ENCODE data around the gene TSKU.

The TSKU gene

DNA sequence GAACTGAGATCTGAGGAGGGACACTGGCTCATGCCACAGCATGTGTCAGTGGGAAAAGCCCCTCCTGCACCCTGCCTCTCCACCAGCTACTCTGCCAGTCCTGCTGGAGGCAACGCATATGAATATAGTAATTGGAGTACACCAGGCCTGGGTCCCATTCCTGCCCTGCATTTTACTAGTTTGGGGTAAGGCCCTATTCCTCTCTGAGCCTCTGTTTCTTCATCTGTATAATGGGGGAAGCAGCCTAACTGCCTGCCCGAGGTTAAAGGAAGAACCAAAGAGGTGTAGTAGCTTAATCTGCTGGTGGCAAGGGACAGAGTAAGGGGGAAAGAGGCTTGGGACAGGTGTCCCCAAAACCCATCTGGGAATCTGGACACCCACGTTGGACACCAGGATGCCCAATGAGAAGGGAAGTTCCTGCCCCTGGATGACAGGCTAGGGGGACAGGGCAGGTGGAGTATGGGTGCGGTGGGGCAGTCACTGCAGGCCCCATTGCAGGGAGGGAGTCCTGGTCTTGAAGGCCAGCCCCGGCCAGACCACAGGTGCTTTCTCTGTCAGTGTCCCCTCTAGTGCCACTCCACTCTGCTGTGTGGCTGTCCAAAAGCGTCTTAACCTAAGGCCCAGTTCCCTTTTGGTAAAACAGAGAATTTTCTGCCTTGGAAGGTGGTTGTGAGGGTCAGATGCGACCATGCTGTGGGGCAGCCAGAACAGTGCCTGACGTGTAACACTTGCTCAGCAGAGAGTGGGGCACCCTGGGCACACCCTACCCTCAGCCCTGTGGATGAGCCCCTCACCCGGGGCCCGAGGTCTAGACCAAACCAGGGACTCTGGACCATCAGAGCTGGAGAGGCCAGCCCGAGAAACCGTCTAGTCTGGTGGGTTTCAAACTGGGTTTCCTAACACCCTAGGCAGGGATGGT is 11.5 kb downstream of the TSKU start:
- Histone ChIP-seq H3K9me3 (ENCODE audit: control insufficient read depth, insufficient read depth, low read length) (no peaks in the 10 kb centered on the region), H3K9ac (ENCODE audit: low read depth, low read length) (no peak overlapping the region), H3K36me3 (ENCODE audit: control insufficient read depth, insufficient read depth, low read length) (peaks cover 13% of the 10 kb centered on the region), H3K4me1 (ENCODE audit: control insufficient read depth, insufficient read depth, low read length) (peaks cover 10% of the 10 kb centered on the region), H3K4me3 (ENCODE audit: low read depth, low read length) (no peak overlapping the region), H3K27me3 (ENCODE audit: control insufficient read depth, insufficient read depth, low read length) (no peaks in the 10 kb centered on the region)

DNA sequence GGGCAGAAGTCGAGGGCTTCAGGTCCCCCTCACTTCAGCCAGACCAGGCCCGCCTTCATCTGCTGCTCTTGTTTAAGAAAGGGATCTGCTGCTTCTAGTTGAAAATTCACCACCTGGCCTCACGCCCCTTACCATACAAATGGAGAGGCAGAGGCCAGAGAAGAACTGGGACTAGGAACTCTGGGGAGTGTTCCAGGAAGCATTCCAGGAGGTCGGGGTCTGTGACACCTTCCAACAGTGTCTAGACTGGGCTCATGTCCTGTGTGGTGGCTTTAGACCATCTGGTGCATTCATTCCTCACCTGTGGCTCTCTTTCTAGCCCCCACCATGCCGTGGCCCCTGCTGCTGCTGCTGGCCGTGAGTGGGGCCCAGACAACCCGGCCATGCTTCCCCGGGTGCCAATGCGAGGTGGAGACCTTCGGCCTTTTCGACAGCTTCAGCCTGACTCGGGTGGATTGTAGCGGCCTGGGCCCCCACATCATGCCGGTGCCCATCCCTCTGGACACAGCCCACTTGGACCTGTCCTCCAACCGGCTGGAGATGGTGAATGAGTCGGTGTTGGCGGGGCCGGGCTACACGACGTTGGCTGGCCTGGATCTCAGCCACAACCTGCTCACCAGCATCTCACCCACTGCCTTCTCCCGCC is 12.3 kb downstream of the TSKU start:
- no peak overlapping the region for H3K4me3 ChIP-seq (ENCODE audit: low read depth, low read length)
- no peaks in the 10 kb centered on the region for H3K9me3 ChIP-seq (ENCODE audit: control insufficient read depth, insufficient read depth, low read length)
- no peak overlapping the region for H3K9ac ChIP-seq (ENCODE audit: low read depth, low read length)
- no peaks in the 10 kb centered on the region for H3K27me3 ChIP-seq (ENCODE audit: control insufficient read depth, insufficient read depth, low read length)
- peaks cover 13% of the 10 kb centered on the region for H3K36me3 ChIP-seq (ENCODE audit: control insufficient read depth, insufficient read depth, low read length)
- peaks cover 10% of the 10 kb centered on the region for H3K4me1 ChIP-seq (ENCODE audit: control insufficient read depth, insufficient read depth, low read length)

DNA sequence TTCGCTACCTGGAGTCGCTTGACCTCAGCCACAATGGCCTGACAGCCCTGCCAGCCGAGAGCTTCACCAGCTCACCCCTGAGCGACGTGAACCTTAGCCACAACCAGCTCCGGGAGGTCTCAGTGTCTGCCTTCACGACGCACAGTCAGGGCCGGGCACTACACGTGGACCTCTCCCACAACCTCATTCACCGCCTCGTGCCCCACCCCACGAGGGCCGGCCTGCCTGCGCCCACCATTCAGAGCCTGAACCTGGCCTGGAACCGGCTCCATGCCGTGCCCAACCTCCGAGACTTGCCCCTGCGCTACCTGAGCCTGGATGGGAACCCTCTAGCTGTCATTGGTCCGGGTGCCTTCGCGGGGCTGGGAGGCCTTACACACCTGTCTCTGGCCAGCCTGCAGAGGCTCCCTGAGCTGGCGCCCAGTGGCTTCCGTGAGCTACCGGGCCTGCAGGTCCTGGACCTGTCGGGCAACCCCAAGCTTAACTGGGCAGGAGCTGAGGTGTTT is 12.8 kb downstream of the TSKU start:
- H3K36me3 ChIP-seq (ENCODE audit: control insufficient read depth, insufficient read depth, low read length), result peaks cover 13% of the 10 kb centered on the region
- peaks cover 10% of the 10 kb centered on the region for H3K4me1 ChIP-seq (ENCODE audit: control insufficient read depth, insufficient read depth, low read length)
- no peak overlapping the region for H3K9ac ChIP-seq (ENCODE audit: low read depth, low read length)
- H3K27me3 ChIP-seq (ENCODE audit: control insufficient read depth, insufficient read depth, low read length), result no peaks in the 10 kb centered on the region
- H3K4me3 ChIP-seq (ENCODE audit: low read depth, low read length), result no peak overlapping the region
- H3K9me3 ChIP-seq (ENCODE audit: control insufficient read depth, insufficient read depth, low read length), result no peaks in the 10 kb centered on the region

DNA sequence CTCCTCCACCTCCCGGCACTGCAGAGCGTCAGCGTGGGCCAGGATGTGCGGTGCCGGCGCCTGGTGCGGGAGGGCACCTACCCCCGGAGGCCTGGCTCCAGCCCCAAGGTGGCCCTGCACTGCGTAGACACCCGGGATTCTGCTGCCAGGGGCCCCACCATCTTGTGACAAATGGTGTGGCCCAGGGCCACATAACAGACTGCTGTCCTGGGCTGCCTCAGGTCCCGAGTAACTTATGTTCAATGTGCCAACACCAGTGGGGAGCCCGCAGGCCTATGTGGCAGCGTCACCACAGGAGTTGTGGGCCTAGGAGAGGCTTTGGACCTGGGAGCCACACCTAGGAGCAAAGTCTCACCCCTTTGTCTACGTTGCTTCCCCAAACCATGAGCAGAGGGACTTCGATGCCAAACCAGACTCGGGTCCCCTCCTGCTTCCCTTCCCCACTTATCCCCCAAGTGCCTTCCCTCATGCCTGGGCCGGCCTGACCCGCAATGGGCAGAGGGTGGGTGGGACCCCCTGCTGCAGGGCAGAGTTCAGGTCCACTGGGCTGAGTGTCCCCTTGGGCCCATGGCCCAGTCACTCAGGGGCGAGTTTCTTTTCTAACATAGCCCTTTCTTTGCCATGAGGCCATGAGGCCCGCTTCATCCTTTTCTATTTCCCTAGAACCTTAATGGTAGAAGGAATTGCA is 13.5 kb downstream of the TSKU start:
- Histone ChIP-seq H3K4me3 (ENCODE audit: low read depth, low read length) (no peak overlapping the region), H3K36me3 (ENCODE audit: control insufficient read depth, insufficient read depth, low read length) (peaks cover 13% of the 10 kb centered on the region), H3K9ac (ENCODE audit: low read depth, low read length) (no peak overlapping the region), H3K4me1 (ENCODE audit: control insufficient read depth, insufficient read depth, low read length) (peaks cover 12% of the 10 kb centered on the region), H3K27me3 (ENCODE audit: control insufficient read depth, insufficient read depth, low read length) (no peaks in the 10 kb centered on the region), H3K9me3 (ENCODE audit: control insufficient read depth, insufficient read depth, low read length) (no peaks in the 10 kb centered on the region)

DNA sequence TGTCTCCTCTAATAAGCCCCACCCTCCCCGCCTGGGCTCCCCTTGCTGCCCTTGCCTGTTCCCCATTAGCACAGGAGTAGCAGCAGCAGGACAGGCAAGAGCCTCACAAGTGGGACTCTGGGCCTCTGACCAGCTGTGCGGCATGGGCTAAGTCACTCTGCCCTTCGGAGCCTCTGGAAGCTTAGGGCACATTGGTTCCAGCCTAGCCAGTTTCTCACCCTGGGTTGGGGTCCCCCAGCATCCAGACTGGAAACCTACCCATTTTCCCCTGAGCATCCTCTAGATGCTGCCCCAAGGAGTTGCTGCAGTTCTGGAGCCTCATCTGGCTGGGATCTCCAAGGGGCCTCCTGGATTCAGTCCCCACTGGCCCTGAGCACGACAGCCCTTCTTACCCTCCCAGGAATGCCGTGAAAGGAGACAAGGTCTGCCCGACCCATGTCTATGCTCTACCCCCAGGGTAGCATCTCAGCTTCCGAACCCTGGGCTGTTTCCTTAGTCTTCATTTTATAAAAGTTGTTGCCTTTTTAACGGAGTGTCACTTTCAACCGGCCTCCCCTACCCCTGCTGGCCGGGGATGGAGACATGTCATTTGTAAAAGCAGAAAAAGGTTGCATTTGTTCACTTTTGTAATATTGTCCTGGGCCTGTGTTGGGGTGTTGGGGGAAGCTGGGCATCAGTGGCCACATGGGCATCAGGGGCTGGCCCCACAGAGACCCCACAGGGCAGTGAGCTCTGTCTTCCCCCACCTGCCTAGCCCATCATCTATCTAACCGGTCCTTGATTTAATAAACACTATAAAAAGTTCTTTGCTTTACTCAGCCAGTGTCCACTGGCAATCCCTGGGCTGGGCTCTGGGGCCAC is 14.4 kb downstream of the TSKU start:
- no peaks in the 10 kb centered on the region for H3K27me3 ChIP-seq (ENCODE audit: control insufficient read depth, insufficient read depth, low read length)
- peaks cover 13% of the 10 kb centered on the region for H3K36me3 ChIP-seq (ENCODE audit: control insufficient read depth, insufficient read depth, low read length)
- peaks cover 12% of the 10 kb centered on the region for H3K4me1 ChIP-seq (ENCODE audit: control insufficient read depth, insufficient read depth, low read length)
- no peak overlapping the region for H3K4me3 ChIP-seq (ENCODE audit: low read depth, low read length)
- H3K9me3 ChIP-seq (ENCODE audit: control insufficient read depth, insufficient read depth, low read length), result no peaks in the 10 kb centered on the region
- H3K9ac ChIP-seq (ENCODE audit: low read depth, low read length), result no peak overlapping the region

DNA sequence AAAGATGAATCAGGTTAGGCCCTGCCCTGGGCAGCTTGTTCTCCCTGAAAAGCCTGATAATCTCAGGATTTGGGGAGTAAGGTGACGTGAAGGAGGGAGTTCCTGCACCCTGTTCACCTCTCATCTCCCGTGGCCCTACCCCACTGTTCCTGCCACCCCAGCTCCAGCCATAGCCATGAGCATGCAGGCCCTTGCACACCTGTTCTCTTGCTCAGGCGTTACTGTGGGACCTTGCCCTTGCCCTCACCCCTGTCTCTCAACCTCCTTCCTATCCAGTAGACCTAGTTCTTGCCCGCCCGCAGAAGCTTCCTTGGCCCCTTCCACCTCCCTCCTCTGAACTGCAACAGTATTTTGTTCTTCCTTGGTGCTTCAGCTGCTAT is 15.0 kb downstream of the TSKU start:
- no peak overlapping the region for H3K9ac ChIP-seq (ENCODE audit: low read depth, low read length)
- H3K4me1 ChIP-seq (ENCODE audit: control insufficient read depth, insufficient read depth, low read length), result peaks cover 10% of the 10 kb centered on the region
- no peaks in the 10 kb centered on the region for H3K27me3 ChIP-seq (ENCODE audit: control insufficient read depth, insufficient read depth, low read length)
- no peaks in the 10 kb centered on the region for H3K9me3 ChIP-seq (ENCODE audit: control insufficient read depth, insufficient read depth, low read length)
- peaks cover 13% of the 10 kb centered on the region for H3K36me3 ChIP-seq (ENCODE audit: control insufficient read depth, insufficient read depth, low read length)
- no peak overlapping the region for H3K4me3 ChIP-seq (ENCODE audit: low read depth, low read length)

DNA sequence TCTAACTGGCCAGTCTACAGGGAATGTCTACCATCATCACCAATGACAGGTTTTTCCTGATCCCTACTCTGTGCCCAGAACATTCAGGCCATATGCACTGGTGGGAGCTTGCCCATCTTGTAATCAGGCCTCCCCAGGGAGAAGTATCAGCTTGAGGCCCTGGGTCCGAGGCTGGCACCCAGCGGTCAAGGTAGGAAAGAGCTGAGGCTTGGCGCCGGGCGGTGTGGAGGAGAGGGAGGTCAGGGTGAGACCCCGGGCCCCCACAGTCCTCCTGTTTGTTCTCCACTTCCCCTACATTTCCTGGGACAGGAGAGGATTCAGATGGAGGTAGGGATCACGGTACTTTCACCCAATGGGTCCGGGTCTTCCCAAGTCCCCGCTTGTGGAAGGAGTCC is 15.5 kb downstream of the TSKU start:
- H3K9me3 ChIP-seq (ENCODE audit: control insufficient read depth, insufficient read depth, low read length), result no peaks in the 10 kb centered on the region
- peak overlapping the region; percentile 48 for H3K4me3 ChIP-seq (ENCODE audit: low read depth, low read length)
- H3K9ac ChIP-seq (ENCODE audit: low read depth, low read length), result peak overlapping the region; percentile 70
- no peaks in the 10 kb centered on the region for H3K27me3 ChIP-seq (ENCODE audit: control insufficient read depth, insufficient read depth, low read length)
- H3K36me3 ChIP-seq (ENCODE audit: control insufficient read depth, insufficient read depth, low read length), result peaks cover 13% of the 10 kb centered on the region
- peaks cover 7% of the 10 kb centered on the region for H3K4me1 ChIP-seq (ENCODE audit: control insufficient read depth, insufficient read depth, low read length)

DNA sequence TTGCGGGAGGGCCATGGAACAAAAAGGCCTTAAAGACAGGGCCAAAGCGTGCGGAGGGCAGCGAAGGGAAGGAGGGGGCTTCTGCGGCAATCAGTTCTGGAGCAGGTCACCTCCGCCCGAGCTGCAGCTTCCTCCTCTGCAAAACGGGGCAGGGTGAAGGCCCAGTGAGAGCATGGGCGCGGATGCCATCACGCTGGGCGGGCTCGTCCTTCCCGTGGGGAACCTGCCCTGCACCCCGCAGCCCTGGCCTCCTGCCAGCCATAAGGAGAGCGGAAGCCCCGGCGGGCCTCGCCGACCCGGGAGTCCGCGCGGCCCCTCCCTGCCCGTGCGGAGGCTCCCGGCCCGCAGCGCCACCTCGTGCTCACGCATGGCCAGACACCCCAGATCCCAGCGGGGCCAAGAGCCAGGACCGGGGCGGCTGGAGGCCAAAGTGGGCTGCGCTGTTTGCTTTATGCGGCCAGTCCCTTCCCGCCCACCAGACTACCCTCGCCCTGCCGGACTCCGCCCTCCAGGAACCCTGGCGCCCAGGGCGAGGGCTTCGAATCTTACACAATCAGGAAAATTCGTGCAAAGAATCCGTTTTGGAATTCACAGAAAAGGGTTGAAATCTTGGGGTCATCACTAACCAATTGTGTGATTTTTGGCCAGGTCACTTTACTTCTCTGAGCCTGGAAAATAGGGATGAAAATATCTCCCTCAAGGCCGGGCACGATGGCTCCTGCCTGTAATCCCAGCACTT is 16.1 kb downstream of the TSKU start:
- H3K27me3 ChIP-seq (ENCODE audit: control insufficient read depth, insufficient read depth, low read length), result no peaks in the 10 kb centered on the region
- peaks cover 2% of the 10 kb centered on the region for H3K4me1 ChIP-seq (ENCODE audit: control insufficient read depth, insufficient read depth, low read length)
- peaks cover 13% of the 10 kb centered on the region for H3K36me3 ChIP-seq (ENCODE audit: control insufficient read depth, insufficient read depth, low read length)
- H3K9me3 ChIP-seq (ENCODE audit: control insufficient read depth, insufficient read depth, low read length), result no peaks in the 10 kb centered on the region
- H3K9ac ChIP-seq (ENCODE audit: low read depth, low read length), result peak overlapping the region; percentile 70
- H3K4me3 ChIP-seq (ENCODE audit: low read depth, low read length), result peak overlapping the region; percentile 48

DNA sequence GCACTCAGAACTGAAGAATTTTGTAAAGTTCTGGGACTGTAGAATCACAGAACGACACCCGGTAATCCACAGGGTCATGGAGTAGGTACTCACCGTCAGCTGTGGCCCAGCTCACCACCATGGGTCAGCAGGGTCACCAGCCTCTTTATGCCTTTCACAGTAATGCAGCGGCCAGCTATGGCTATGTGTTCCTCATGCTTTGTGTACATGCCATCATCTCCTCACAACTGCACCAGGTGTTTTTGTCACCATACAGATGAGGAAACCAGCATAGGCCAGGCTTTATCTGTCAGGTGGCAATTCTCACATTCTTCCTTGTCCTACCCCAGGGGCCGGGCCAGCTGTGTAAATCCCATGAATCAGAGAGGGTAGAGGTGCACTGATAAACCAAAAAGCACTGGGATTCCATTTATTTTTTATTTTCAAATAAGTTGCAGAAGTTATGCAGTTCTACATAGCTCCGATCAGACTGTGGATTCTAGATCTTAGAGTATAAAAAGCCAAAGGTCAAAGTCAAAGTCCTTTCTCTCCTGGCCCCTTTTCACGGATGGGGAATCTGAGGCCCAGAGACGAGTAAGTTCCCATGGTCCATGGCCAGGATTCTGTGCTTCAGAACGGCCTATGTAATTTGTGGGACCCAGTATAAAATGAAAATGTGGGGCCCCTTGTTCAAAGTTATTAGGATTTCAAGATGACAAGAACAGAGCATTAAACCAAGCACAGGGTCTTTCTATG is 17.5 kb downstream of the TSKU start:
- Histone ChIP-seq H3K4me3 (ENCODE audit: low read depth, low read length) (no peak overlapping the region), H3K9ac (ENCODE audit: low read depth, low read length) (no peak overlapping the region), H3K27me3 (ENCODE audit: control insufficient read depth, insufficient read depth, low read length) (no peaks in the 10 kb centered on the region)

DNA sequence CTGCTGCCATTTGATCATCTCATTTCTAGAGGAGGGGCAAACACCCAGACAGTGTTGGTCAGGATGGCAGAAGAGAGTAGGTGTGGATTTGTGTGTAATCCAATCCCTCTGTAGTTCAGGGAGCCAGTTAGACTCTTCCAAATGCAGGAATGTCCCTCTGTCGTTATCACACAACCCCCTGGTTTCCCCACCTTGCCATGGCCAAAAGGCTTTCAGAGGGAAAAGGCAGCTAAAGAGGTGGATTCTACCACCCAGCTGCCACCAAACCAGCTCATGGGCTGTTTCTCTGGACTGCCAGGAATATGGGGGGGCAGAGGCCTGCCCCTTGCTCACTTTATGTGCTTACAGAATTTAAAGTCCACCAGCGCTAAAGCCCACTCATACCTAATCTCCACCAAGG is 18.1 kb downstream of the TSKU start:
- Histone ChIP-seq H3K27me3 (ENCODE audit: control insufficient read depth, insufficient read depth, low read length) (no peaks in the 10 kb centered on the region), H3K9ac (ENCODE audit: low read depth, low read length) (no peak overlapping the region), H3K4me1 (ENCODE audit: control insufficient read depth, insufficient read depth, low read length) (peaks cover 2% of the 10 kb centered on the region), H3K4me3 (ENCODE audit: low read depth, low read length) (no peak overlapping the region), H3K9me3 (ENCODE audit: control insufficient read depth, insufficient read depth, low read length) (no peaks in the 10 kb centered on the region), H3K36me3 (ENCODE audit: control insufficient read depth, insufficient read depth, low read length) (peaks cover 3% of the 10 kb centered on the region)

More for the DNA sequence above, 17.5 kb downstream of the TSKU start:
- peaks cover 2% of the 10 kb centered on the region for H3K4me1 ChIP-seq (ENCODE audit: control insufficient read depth, insufficient read depth, low read length)
- no peaks in the 10 kb centered on the region for H3K9me3 ChIP-seq (ENCODE audit: control insufficient read depth, insufficient read depth, low read length)
- H3K36me3 ChIP-seq (ENCODE audit: control insufficient read depth, insufficient read depth, low read length), result peaks cover 9% of the 10 kb centered on the region
